Peyer's patch (tissue), 4 donors: Measurements from ENCODE around the gene TNPO3. TPM values are rescaled to one million over a fixed set of nuclear protein-coding genes. Genes with fewer than 3 reads are reported as not detected.

ENCODE experiments used
- DNase-seq, 3 donors: peaks; one replicate each; pipeline ENCODE4 v3.0.0-alpha.2; 2017 to 2019
- H3K27ac ChIP-seq, 4 donors: fragments of 200-600 bp; sonication (generic); one replicate each; pipeline ENCODE4 v1.5.1; 2016 to 2019
- H3K27me3 ChIP-seq, 2 donors: fragments of 200-600 bp; sonication (generic); one replicate each; pipeline ENCODE4 v1.5.1; 2019
- H3K36me3 ChIP-seq, 3 donors: fragments of 200-600 bp; sonication (generic); one replicate each; pipeline ENCODE4 v1.5.1; 2016 to 2019
- H3K4me1 ChIP-seq, 4 donors: fragments of 200-600 bp; sonication (generic); one replicate each; pipeline ENCODE4 v1.5.1; 2016 to 2019
- H3K4me3 ChIP-seq, 4 donors: fragments of 200-600 bp; sonication (generic); 1 replicate in 3 of 4; 2 replicates in 1 of 4; pipeline ENCODE4 v1.5.1; 2016 to 2019; ENCODE audit warnings: mild to moderate bottlenecking in 1 of 4
- H3K9me3 ChIP-seq, 4 donors: fragments of 200-600 bp; sonication (generic); one replicate each; pipeline ENCODE4 v1.5.1; 2016 to 2019; ENCODE audit warnings: mild to moderate bottlenecking in 1 of 4
- POLR2A ChIP-seq, 2 donors: fragments of 450-650 bp; IDR thresholded peaks; one replicate each; pipeline ENCODE4 v1.5.1; 2017; ENCODE audit warnings: antibody characterized with exemption in 2 of 2, mild to moderate bottlenecking in 2 of 2, moderate library complexity in 2 of 2
- total RNA-seq, 4 donors: library from RNA; depleted of rRNA; stranded (reverse); fragments of >200 nt; gene quantifications; one replicate each; pipeline ENCODE4 v1.1.0, GENCODE V29; 2016
- TF ChIP-seq, protein P1 (sequence below), 6 experiments: fragments of 450-650 bp in 4 of 6; fragments of 200-600 bp in 2 of 6; sonication (generic) in 1 of 6; IDR thresholded peaks; one replicate each; pipeline ENCODE4 v1.5.1; 2017 to 2019; ENCODE audit warnings: antibody characterized with exemption in 6 of 6, mild to moderate bottlenecking in 3 of 6, moderate library complexity in 1 of 6

The TNPO3 gene
- total RNA-seq, 4 donors from 2014 or later = 25.2 to 55.3 (median 42.1) TPM

- Histone ChIP-seq H3K4me3 (no peak overlapping the region), H3K27me3 (no peaks in the 10 kb centered on the region), H3K4me1 (no peaks in the 10 kb centered on the region), H3K9me3 (no peaks in the 10 kb centered on the region), H3K27ac (no peak overlapping the region), H3K36me3 (peaks cover 0 to 92% (median 0%) of the 10 kb centered on the region in 3 donors)
- DNase-seq = no peak
- no peak for TF ChIP-seq POLR2A (IDR thresholded peaks at IDR 0.05)
- TF ChIP-seq, protein P1, sequence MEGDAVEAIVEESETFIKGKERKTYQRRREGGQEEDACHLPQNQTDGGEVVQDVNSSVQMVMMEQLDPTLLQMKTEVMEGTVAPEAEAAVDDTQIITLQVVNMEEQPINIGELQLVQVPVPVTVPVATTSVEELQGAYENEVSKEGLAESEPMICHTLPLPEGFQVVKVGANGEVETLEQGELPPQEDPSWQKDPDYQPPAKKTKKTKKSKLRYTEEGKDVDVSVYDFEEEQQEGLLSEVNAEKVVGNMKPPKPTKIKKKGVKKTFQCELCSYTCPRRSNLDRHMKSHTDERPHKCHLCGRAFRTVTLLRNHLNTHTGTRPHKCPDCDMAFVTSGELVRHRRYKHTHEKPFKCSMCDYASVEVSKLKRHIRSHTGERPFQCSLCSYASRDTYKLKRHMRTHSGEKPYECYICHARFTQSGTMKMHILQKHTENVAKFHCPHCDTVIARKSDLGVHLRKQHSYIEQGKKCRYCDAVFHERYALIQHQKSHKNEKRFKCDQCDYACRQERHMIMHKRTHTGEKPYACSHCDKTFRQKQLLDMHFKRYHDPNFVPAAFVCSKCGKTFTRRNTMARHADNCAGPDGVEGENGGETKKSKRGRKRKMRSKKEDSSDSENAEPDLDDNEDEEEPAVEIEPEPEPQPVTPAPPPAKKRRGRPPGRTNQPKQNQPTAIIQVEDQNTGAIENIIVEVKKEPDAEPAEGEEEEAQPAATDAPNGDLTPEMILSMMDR (IDR thresholded peaks at IDR 0.05) = no peak
Observed at GRCh38 chr7:128986609-128987008, 68.3 kb downstream of the TNPO3 start.

- no peak for DNase-seq
- H3K4me1 ChIP-seq = no peaks in the 10 kb centered on the region
- H3K27me3 ChIP-seq = no peaks in the 10 kb centered on the region
- H3K9me3 ChIP-seq = no peaks in the 10 kb centered on the region
- H3K4me3 ChIP-seq = no peak overlapping the region
- H3K36me3 ChIP-seq = peaks cover 0 to 85% (median 0%) of the 10 kb centered on the region in 3 donors
- H3K27ac ChIP-seq = no peak overlapping the region
- TF ChIP-seq, protein P1 (IDR thresholded peaks at IDR 0.05) = no peak
- no peak for TF ChIP-seq POLR2A (IDR thresholded peaks at IDR 0.05)
Observed at GRCh38 chr7:128985660-128986059, 69.3 kb downstream of the TNPO3 start.

- Histone ChIP-seq H3K36me3 (peaks cover 0 to 86% (median 6%) of the 10 kb centered on the region in 3 donors), H3K27me3 (no peaks in the 10 kb centered on the region), H3K27ac (no peak overlapping the region), H3K4me1 (no peaks in the 10 kb centered on the region), H3K4me3 (no peak overlapping the region), H3K9me3 (no peaks in the 10 kb centered on the region)
- TF ChIP-seq, protein P1 (IDR thresholded peaks at IDR 0.05) = no peak
- no peak for TF ChIP-seq POLR2A (IDR thresholded peaks at IDR 0.05)
- DNase-seq = no peak
Observed at GRCh38 chr7:128982105-128982504, 72.8 kb downstream of the TNPO3 start.

GRCh38 chr7:128974241-128974934 lies 80.5 kb downstream of the TNPO3 start:
- H3K36me3 ChIP-seq = peaks cover 0 to 93% (median 6%) of the 10 kb centered on the region in 3 donors
- DNase-seq = no peak

GRCh38 chr7:128968624-128969023 lies 86.3 kb downstream of the TNPO3 start:
- Histone ChIP-seq H3K36me3 (peaks cover 0 to 85% (median 0%) of the 10 kb centered on the region in 3 donors), H3K27me3 (no peaks in the 10 kb centered on the region), H3K4me1 (no peaks in the 10 kb centered on the region), H3K4me3 (no peak overlapping the region), H3K9me3 (no peaks in the 10 kb centered on the region), H3K27ac (no peak overlapping the region)
- TF ChIP-seq POLR2A (IDR thresholded peaks at IDR 0.05) = no peak
- TF ChIP-seq, protein P1 (IDR thresholded peaks at IDR 0.05) = no peak
- DNase-seq = no peak

More at GRCh38 chr7:128974241-128974934, 80.5 kb downstream of the TNPO3 start:
- no peak overlapping the region for H3K27ac ChIP-seq
- no peaks in the 10 kb centered on the region for H3K27me3 ChIP-seq
- no peak for TF ChIP-seq POLR2A (IDR thresholded peaks at IDR 0.05)
- TF ChIP-seq, protein P1 (IDR thresholded peaks at IDR 0.05) = no peak
- H3K4me3 ChIP-seq = no peak overlapping the region
- H3K4me1 ChIP-seq = no peaks in the 10 kb centered on the region
- no peaks in the 10 kb centered on the region for H3K9me3 ChIP-seq
